GM21619 (cell line): ENCODE results near the gene XPNPEP3.
A peak's percentile ranks its signal among the peaks of the same experiment; 100 is the strongest.
"Not testable (repeated sequence)": the region's sequence is repeated elsewhere in the genome, so short reads cannot be mapped to it uniquely, and the experiment has no call there.

Source experiments
- ATAC-seq: cut with Tn5 transposase; IDR thresholded peaks from one replicate; pipeline ENCODE4 v1.9.1; 2021; ENCODE audit not compliant: unreplicated experiment

The XPNPEP3 gene

DNA sequence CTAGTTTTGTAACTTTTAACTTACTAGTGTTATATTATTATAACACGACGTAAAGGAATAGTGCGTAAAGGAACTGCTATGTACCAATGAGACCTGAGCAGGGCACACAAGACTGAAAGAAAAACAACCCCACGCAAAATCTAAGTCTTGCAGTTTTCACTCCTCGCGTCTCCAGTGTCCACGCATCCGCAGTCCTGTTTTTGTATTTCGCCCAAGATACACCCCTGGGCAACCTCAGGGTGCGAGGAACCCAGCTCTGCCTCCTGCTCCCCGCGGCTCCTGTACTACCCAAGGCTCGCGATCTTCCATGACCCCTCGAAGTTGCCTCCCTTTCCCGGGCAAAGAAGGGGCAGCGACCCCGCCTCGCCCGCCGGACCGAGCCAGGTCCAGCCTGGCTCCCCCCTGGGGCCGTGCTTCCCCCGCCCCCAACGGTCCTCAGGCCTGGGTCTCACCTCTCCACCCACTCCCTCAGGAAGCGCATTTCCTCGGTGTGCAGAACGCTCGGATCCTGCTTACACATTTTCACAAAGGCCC lies 902 bp upstream of the XPNPEP3 start:
- peak; percentile 22 for ATAC-seq

DNA sequence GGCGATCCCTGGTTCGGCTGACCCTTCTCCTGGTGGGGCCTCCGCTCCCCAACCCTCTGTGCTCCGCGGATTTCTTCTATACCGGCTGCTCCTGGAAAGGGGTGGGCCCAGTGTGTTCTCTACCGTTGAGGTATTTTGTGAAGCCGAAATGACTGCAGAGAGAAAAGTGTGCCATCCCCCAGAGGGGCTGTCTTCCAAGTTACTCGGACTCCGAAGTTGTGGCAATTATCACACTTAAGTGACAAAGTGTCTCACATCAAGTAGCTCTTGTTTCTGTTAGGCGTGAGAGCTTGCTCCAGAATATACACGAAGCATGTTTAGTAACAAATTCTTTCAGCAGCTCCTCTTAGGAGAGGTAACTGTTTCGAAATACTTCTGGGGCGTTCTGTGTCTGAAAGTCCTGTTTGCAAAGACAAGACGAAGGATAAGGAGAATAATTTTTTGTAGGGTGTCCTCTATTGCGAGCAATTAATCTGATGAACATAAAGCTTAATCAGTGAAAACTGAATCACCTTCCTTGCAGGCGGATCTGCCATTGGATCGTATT lies 434 bp downstream of the XPNPEP3 start:
- no peak for ATAC-seq

DNA sequence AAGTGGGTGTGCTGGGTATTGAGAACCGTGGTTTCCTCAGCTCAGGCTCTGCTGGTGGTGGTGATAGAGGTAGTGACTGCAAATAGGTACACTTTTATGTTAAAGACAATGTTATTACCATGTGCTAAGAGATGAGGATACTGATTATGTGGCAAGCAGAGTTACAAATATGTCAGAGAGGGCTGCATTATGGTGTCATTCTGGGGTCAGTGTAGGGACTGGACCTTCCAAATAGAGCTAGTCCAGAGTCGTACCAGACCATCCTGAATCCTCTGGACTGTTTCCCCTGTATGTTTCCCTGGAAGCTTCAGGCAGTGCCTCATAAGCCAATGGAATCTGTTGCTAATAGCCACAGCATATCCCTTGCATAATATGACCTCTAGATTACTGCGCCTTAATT lies 5.1 kb downstream of the XPNPEP3 start, which contains the start of gene DNAJB7:
Gene DNAJB7 (minus strand): TSS at position 101 of the 400 bp plus-strand sequence. CDS start 119 bp downstream, outside the sequence.
- ATAC-seq = no peak

DNA sequence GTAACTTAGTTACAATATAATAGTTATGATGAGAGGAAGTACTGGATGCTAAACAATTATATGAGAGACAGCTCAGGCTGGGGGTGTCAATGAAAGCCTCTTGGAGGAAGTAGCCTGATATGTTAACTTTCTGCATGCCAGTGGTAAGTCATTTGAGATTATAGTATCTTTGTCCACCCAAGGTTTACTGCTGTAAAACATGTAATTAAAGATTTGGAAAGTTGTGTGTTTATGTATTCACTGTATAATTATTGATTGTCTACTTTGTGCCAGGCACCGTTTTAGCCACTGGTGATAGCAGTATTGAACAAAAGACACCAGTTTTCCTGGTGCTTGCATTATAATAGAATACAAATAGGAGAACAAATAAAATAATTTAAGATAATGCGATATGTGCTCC lies 5.6 kb downstream of the XPNPEP3 start:
- ATAC-seq = no peak

DNA sequence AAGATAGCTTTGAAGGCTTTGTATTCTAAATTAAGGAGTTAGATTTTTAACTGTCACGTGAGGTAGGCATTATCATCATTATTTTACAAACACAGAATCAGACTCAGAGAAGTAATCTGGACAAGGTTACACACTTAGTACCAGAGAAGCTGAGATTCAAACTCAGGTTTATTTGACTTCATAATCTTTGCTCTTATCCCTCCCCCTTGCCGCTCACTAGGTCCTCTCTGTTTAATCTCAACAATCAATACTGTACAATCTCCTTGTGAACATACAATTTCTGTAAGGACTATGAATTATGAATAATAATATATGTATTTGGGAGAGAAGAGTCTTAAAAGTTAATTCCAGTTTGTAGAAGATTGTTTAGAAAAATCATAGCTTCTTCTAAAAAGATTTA lies 10.2 kb downstream of the XPNPEP3 start:
- ATAC-seq = no peak

DNA sequence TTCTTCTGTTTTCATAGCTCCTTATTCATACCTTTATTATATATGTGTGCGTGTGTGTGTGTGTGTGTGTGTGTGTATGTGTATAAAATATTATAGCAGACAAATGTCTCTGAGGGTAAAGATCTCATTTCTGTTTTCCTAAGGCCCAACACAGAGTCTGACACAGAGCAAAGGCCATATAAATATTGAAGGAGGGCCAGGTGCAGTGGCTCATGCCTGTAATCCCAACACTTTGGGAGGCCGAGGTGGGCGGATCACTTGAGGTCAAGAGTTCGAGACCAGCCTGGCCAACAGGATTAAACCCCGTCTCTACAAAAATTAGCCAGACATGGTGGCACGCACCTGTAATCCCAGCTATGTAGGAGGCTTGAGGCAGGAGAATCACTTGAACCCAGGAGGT lies 11.4 kb downstream of the XPNPEP3 start:
- ATAC-seq = not testable (repeated sequence)

DNA sequence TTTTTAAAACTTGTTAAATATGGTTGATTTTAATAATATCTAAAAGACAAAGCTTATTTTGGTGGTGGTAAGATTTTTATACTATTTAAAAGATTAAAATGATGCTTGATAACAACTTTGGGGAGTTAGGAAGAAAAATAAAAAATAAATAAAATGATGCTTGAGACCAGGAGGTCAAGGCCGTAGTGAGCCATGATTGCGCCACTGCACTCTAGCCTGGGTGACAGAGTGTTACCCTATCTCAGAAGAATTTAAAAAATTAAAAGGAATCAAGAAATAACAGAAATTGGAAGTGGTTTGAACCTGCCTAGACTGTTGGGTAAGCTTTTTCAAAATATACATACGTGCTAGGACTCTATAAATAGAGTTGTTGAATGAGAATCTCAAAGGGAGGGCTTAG lies 17.1 kb downstream of the XPNPEP3 start:
- no peak for ATAC-seq

DNA sequence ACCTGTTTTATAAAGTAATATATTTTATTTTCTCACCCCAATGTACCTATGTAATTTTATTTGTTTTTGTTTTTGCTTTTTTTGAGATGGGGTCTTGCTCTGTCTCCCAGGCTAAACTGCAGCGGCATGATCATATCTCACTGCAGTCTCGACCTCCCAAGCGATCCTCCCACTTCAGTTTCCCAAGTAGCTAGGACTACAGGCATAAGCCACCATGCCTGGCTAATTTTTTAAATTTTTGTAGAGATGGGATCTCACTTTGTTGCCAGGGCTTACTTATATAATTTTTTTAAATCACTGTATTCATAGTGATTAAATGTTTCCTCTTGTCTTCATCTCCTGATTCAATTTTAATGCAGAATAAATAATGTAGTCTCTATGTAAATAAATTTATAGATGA lies 18.2 kb downstream of the XPNPEP3 start:
- no peak for ATAC-seq

DNA sequence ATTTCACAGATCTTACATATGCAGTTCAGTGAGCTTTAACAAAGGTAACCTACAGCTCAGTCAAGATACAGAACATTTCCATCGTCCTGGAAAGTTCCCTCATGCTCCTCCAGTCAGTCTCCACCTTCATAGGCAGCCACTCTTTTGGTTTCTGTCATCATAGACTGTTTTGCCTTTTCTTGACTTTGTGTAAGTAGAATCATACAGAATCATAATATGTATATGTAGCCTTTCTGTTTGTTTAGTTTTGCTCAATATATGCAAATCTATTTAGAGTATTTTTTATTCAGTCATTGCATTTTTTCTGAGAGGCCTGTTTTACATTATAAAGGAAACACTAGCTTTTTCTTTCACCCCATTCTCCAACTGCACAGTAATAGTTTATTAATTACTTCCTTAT lies 20.0 kb downstream of the XPNPEP3 start:
- ATAC-seq = no peak

DNA sequence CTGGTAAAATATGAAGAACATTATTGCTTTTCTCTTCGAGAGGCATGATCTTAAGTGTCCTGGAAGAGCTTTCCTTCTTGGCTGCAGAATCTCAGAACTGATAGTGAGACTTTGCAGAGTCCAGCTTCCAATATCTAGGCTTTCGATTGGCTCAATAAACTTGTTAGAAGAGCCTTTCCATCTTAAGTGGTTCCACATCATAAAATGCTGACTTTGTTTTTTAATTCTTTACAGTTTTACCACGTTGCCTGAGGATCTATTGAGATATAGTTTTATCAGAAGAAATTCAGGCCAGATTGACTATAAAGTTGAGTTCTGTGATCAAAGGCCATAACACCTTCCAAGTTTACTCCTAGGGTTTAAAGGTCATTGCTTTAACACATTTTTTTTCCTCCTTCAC lies 20.5 kb downstream of the XPNPEP3 start:
- no peak for ATAC-seq

DNA sequence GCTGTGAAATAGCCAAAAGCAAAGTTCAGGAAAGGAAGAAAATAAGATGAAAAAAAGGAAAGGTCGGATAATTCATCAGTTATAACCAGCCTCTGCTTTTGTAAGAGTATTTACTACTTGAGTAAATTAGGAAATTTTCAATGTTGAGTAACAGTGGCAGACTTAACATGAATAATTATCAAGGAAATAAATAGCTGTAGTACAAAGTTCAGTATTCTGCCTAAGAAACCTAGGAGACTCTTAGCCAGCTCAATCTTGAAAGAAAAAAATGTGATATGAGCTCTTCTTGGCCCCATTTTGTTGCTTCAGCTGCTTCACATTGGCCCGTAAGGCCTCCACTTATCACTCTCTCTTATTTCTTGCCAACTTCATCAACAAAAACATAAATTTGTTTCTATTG lies 22.0 kb downstream of the XPNPEP3 start:
- no peak for ATAC-seq

DNA sequence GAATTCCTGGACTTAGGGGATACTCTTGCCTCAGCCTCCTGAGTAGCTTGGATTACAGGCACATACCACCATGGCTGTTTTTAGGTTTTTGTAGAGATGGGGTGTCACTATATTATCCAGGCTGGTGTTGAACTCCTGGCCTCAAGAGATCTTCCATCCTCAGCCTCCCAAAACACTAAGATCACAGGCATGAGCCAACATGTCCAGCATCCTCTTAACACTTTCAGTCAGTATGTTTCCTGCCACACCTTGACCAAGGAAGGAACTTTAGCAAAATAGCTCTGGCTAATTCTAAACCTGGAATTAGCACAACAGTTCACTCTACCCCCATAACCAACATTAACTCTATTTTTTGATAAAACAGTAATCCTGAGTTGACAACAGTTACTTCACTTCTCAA lies 32.2 kb downstream of the XPNPEP3 start:
- ATAC-seq = no peak

DNA sequence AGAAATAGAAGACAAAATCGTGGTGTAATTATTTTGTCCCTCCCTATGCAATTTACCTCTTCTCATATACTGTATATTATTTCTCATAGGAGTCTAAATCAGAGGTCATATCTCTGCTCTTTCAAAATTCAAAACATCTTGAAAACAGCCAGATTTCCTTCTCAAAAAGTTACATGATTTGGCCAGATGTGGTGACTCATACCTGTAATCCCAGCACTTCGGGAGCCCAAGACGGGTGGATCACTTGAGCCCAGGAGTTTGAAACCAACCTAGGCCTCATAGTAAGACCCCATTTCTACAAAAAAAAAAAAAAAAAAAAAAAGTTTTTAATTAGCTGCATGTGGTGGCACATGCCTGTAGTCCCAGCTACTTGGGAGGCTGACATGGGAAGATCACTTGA lies 33.9 kb downstream of the XPNPEP3 start:
- ATAC-seq = no peak

DNA sequence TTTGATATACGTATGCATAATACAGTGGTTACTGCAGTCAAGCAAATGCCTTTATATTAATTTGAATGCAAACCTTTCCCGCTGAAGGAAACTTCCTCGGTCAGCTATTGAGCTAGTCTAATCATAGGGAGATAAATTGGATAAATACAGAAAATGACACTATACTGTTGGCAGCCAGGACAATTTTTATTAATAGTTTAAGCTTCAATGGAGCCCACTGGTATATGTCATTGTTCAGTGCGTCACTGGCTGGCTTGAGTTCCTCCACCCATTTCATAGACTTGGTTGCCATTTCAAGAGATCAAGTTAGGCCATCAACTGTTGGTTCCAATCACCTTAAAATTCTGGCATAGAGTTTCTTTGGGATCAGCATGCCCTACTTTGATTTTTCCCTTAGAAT lies 37.5 kb downstream of the XPNPEP3 start:
- ATAC-seq = no peak

DNA sequence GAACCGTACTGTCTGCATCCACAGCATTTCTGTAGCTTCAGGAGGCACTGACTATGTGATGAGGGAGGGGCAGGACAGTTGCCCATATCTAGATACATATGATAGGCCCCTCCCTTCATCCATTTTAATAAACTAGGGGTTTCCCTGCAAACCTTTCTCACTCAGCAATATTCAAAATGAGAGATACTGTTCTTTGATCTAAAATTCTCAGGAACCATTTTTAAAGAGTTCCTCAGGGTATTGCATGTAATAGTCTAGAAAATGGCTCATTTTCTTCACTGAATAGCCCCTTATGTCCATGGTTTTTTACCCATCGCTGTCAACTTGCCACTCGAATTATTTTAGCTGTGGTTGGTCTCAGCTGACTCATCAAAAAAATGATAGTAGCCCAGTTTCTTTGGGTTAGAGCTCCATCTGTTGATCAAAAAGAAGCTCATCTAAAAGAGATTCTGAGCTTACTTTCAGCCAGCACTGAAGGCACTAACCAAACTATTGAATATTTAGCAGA lies 42.0 kb downstream of the XPNPEP3 start:
- ATAC-seq = no peak

DNA sequence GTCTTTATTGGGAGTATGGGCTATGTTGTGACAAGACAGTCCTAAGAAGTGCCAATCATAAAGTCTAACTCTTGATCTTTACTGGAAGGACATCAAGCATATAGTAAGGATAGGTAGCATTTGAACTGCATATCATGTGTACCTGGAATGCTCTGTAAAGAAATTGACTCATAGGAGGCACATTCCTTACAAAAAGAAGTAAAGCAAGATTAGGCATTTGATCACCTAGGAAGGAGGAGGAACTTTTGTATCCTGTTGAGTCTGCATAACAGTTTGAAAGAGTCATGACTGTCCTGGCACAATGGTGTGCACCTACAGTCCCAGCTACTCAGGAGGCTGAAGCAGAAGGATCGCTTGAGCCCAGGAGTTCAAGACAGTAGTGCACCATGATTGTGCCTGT lies 47.2 kb downstream of the XPNPEP3 start:
- no peak for ATAC-seq

DNA sequence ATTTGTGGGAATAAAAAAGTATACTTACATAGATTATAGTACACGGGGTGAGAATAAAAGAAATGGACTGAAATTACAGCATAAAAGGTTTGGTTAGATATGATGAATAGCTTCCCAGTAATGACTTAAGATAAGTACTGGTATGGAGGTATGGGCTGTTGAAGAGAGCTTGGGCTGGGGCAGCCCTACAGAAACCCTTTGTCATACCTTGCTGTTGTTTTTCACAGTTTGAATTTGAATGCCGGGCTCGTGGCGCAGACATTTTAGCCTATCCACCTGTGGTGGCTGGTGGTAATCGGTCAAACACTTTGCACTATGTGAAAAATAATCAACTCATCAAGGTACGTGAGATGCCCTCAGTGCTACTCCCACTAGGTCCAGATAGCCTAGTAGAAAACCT lies 51.9 kb downstream of the XPNPEP3 start:
- no peak for ATAC-seq

DNA sequence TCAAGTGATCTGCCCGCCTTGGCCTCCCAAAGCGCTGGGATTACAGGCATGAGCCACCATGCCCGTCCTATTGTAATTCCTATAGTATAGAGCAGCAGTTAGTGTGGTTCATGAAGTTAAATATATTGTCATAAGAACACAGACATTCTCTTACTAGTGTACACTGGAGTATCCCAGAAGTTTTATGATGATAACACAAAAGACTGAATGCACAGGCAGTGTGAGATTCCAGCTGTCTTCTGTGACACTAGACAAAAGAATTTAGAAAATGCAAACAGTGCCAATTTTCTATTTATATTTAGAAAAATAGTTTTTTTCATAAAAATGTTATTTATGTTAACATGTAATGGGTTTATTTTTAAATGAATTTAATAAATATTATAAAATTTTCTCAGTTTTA lies 54.8 kb downstream of the XPNPEP3 start:
- ATAC-seq = no peak

DNA sequence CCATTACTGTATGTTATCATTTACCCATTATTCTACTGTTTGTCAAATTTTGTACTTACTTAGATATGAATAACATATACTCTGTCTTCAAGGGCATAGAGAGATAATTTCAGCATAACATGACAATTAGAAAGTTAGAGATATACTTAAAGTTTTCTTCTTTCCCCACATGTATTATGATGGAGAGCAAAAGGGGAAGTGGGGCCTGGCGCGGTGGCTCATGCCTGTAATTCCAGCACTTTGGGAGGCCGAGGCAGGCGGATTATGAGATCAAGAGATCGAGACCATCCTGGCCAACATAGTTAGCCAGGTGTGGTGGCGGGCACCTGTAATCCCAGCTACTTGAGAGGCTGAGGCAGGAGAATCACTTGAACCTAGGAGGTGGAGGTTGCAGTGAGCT lies 56.0 kb downstream of the XPNPEP3 start:
- not testable (repeated sequence) for ATAC-seq

DNA sequence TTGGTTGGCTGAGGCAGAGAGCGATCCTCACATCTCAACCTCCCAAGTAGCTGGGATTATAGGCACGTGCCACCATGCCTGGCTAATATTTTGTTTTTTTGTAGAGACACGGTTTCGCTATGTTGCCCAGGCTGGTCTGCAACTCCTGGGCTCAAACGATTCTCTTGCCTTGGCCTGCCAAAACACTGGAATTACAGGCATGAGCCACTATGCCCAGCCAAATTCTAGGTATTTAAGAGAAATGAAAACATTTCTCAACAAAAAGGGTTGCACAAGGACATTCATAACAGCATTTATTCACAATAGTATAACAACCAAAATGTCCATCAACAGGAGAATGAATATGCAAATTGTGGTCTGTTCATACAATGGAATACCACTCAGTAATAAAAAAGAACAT lies 62.5 kb downstream of the XPNPEP3 start:
- no peak for ATAC-seq

DNA sequence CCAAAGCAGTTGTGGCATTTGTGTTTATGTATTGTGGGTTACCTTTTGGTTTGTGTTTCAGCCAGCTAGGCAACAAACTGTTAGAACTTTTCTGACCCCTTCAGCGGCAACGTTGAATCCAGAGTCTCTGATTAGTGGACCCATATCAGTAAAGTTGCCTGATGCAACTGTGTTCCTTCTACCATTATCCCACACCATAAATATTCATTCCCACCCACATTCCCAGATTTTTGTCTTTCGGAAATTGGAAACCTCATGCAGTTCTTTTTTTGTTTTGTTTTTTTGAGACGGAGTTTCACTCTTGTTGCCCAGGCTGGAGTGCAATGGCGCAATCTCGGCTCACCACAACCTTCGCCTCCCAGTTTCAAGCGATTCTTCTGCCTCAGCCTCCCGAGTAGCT lies 63.6 kb downstream of the XPNPEP3 start:
- no peak for ATAC-seq

DNA sequence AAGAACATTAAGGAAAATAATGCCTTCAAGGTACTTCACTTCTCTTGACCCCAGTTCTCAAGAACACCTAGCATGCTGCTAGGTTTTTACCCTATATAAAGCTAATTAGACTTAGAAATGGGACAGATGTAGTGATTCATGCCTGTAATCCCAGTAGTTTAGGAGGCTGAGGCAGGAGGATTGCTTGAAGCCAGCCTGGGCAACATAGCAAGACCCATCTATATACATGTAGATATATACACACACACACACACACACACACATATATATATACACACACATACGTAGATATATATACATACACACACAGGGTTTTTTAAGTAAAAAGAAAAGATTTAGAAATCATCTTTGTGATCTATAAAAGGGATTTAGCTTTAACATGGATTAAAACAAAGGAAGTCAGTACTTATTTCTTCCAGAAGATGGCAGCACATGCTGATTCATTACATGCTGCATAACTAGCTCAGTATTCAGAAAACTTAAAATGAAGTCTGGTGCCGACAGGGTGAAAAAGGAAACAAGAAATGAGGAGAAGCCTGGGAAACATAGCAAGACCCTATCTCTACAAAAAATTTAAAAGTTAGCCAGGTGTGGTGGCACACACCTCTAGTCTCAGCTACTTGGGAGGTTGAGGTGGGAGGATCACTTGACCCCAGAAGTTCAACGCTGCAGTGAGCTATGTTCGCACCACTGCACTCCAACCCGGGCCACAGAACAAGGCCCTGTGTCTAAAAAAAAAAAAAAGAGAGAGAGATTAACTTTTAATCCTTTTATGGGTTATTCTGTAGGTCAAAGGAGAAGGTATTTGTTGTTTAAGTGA lies 65.7 kb downstream of the XPNPEP3 start:
- ATAC-seq = no peak
